ENCODE measurements around the gene FANCB. TPM values are rescaled to one million over a fixed set of nuclear protein-coding genes. Genes with fewer than 3 reads are reported as not detected.

FANCB gene
- total RNA-seq, 1 donor from 2014 or later, result 24.5 TPM

GRCh38 chrX:14798805-14799397, 74.0 kb downstream of the FANCB start:
- H3K27me3 Mint-ChIP-seq (ENCODE audit: insufficient read depth, low read depth), result no peaks in the 10 kb centered on the region
- Histone ChIP-seq H3K79me2 (ENCODE audit: low read depth) (no peaks in the 10 kb centered on the region), H3K27ac (no peak overlapping the region), H4K20me1 (ENCODE audit: low read depth) (no peaks in the 10 kb centered on the region), H3K27me3 (no peaks in the 10 kb centered on the region), H3K4me3 (no peak overlapping the region), H3K9ac (no peak overlapping the region), H3K36me3 (no peaks in the 10 kb centered on the region), H2AFZ (replicated peaks) (no peak overlapping the region), H3K4me2 (no peak overlapping the region), H3K9me3 (ENCODE audit: low read depth) (no peaks in the 10 kb centered on the region), H3K4me1 (no peaks in the 10 kb centered on the region), H3F3A (ENCODE audit: low read depth) (no peaks in the 10 kb centered on the region)
- H3K36me3 Mint-ChIP-seq, result no peaks in the 10 kb centered on the region
- TF ChIP-seq, protein P1, sequence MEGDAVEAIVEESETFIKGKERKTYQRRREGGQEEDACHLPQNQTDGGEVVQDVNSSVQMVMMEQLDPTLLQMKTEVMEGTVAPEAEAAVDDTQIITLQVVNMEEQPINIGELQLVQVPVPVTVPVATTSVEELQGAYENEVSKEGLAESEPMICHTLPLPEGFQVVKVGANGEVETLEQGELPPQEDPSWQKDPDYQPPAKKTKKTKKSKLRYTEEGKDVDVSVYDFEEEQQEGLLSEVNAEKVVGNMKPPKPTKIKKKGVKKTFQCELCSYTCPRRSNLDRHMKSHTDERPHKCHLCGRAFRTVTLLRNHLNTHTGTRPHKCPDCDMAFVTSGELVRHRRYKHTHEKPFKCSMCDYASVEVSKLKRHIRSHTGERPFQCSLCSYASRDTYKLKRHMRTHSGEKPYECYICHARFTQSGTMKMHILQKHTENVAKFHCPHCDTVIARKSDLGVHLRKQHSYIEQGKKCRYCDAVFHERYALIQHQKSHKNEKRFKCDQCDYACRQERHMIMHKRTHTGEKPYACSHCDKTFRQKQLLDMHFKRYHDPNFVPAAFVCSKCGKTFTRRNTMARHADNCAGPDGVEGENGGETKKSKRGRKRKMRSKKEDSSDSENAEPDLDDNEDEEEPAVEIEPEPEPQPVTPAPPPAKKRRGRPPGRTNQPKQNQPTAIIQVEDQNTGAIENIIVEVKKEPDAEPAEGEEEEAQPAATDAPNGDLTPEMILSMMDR (IDR thresholded peaks at IDR 0.05), result no peak
- TF ChIP-seq EZH2 (IDR thresholded peaks at IDR 0.05) (no peak), EZH2phosphoT487 (IDR thresholded peaks at IDR 0.05) (no peak)
- no peak overlapping the region for H3K27ac Mint-ChIP-seq
- H3K4me3 Mint-ChIP-seq, result no peak overlapping the region
- H3K9me3 Mint-ChIP-seq, result peaks cover 6% of the 10 kb centered on the region
- H3K4me1 Mint-ChIP-seq, result no peaks in the 10 kb centered on the region
- no peak for DNase-seq (ENCODE audit: low spot score)

Other genes with a start within 250 kb of the FANCB start
- 14.2 and 24.5 TPM in 2 replicates for gene MOSPD2, start 352 bp upstream of the FANCB start, total RNA-seq (ENCODE audit: low replicate concordance)